Upper lobe of right lung (tissue), 1 donor: ENCODE results near the gene PLAGL1. TPM values are rescaled to one million over a fixed set of nuclear protein-coding genes. Genes with fewer than 3 reads are reported as not detected.

ENCODE experiments used
- ATAC-seq: fragments of 200-7000 bp; cut with Tn5 transposase; one replicate; pipeline ENCODE4 v1.9.1; 2020; ENCODE audit warnings: mild to moderate bottlenecking, moderate library complexity
- DNase-seq: peaks from one replicate; pipeline ENCODE4 v3.0.0-alpha.2; 2020
- H3K27ac ChIP-seq: fragments of 200-600 bp; one replicate; pipeline ENCODE4 v1.8.0; 2022
- H3K27me3 ChIP-seq: fragments of 200-600 bp; one replicate; pipeline ENCODE4 v1.8.0; 2022; ENCODE audit warnings: mild to moderate bottlenecking
- H3K36me3 ChIP-seq: fragments of 200-600 bp; one replicate; pipeline ENCODE4 v1.8.0; 2022
- H3K4me1 ChIP-seq: fragments of 200-600 bp; one replicate; pipeline ENCODE4 v1.8.0; 2022
- H3K4me3 ChIP-seq: fragments of 200-600 bp; one replicate; pipeline ENCODE4 v1.8.0; 2022; ENCODE audit warnings: mild to moderate bottlenecking
- H3K9me3 ChIP-seq: fragments of 200-600 bp; one replicate; pipeline ENCODE4 v1.8.0; 2022
- CTCF ChIP-seq: fragments of 200-600 bp; IDR thresholded peaks from one replicate; pipeline ENCODE4 v1.8.0; 2022; ENCODE audit warnings: antibody characterized with exemption
- intact Hi-C: fragments of 100-400 bp; cut with DNase I; formaldehyde crosslinking; loops from one replicate; pipeline ENCODE4 v1.11.0; 2022
- total RNA-seq: library from RNA; stranded (reverse); fragmentation: NEBNext Ultra II Directional; extraction: Animal tissue kit (Norgen Biotek cat#: 25700); gene quantifications from one replicate; pipeline ENCODE4 v1.2.1, GENCODE V29; 2021
- donor health status: DM: no; HTN: yes; CAD: no; lungs with severe emphysema.

Gene PLAGL1
- total RNA-seq, 1 donor from 2014 or later: 34.8 TPM

GRCh38 chr6:143948208-143948607 is 59.9 kb downstream of the PLAGL1 start:
- no peaks in the 10 kb centered on the region for H3K9me3 ChIP-seq
- TF ChIP-seq CTCF: no peak
- peaks cover 3% of the 10 kb centered on the region for H3K4me1 ChIP-seq
- H3K27me3 ChIP-seq: no peaks in the 10 kb centered on the region
- DNase-seq (no peak), ATAC-seq (no peak)
- intact Hi-C loops: no loop called here
- H3K27ac ChIP-seq: no peak overlapping the region
- no peak overlapping the region for H3K4me3 ChIP-seq
- no peaks in the 10 kb centered on the region for H3K36me3 ChIP-seq

GRCh38 chr6:143941852-143942627 is 66.0 kb downstream of the PLAGL1 start:
- TF ChIP-seq CTCF: peak; percentile 63
- peak; percentile 81 for ATAC-seq
- H3K27me3 ChIP-seq: no peaks in the 10 kb centered on the region
- no peaks in the 10 kb centered on the region for H3K36me3 ChIP-seq
- intact Hi-C loops: loop anchor here (5.0 kb wide), 1 partner anchor 70 kb away; no protein-coding TSS in a partner anchor
- no peaks in the 10 kb centered on the region for H3K9me3 ChIP-seq
- H3K4me3 ChIP-seq: no peak overlapping the region
- H3K27ac ChIP-seq: no peak overlapping the region
- DNase-seq: peak; percentile 84
- H3K4me1 ChIP-seq: no peaks in the 10 kb centered on the region

- Histone ChIP-seq H3K4me3 (no peak overlapping the region), H3K4me1 (no peaks in the 10 kb centered on the region), H3K27me3 (no peaks in the 10 kb centered on the region), H3K27ac (no peak overlapping the region), H3K36me3 (no peaks in the 10 kb centered on the region), H3K9me3 (no peaks in the 10 kb centered on the region)
- DNase-seq (no peak), ATAC-seq (peak; percentile 92)
- intact Hi-C loops: loop anchor here (5.0 kb wide), 1 partner anchor 72 kb away; no protein-coding TSS in a partner anchor
- peak; percentile 77 for TF ChIP-seq CTCF
Observed at GRCh38 chr6:143940011-143940597, 68.0 kb downstream of the PLAGL1 start.

- Histone ChIP-seq H3K4me1 (no peaks in the 10 kb centered on the region), H3K4me3 (no peak overlapping the region), H3K9me3 (no peaks in the 10 kb centered on the region), H3K36me3 (no peaks in the 10 kb centered on the region), H3K27me3 (no peaks in the 10 kb centered on the region), H3K27ac (no peak overlapping the region)
- ATAC-seq (no peak), DNase-seq (no peak)
- no peak for TF ChIP-seq CTCF
- intact Hi-C loops: no loop called here
Observed at GRCh38 chr6:143939364-143939763, 68.7 kb downstream of the PLAGL1 start.

- H3K36me3 ChIP-seq: no peaks in the 10 kb centered on the region
- no peak overlapping the region for H3K27ac ChIP-seq
- H3K4me3 ChIP-seq: no peak overlapping the region
- intact Hi-C loops: no loop called here
- no peaks in the 10 kb centered on the region for H3K9me3 ChIP-seq
- no peak for ATAC-seq
- no peak for DNase-seq
- no peaks in the 10 kb centered on the region for H3K27me3 ChIP-seq
- no peak for TF ChIP-seq CTCF
- H3K4me1 ChIP-seq: no peaks in the 10 kb centered on the region
Observed at GRCh38 chr6:143937668-143937970, 70.4 kb downstream of the PLAGL1 start.
